ENCODE measurements around the gene USP36.
A peak's percentile ranks its signal among the peaks of the same experiment; 100 is the strongest.
"Not testable (repeated sequence)": the region's sequence is repeated elsewhere in the genome, so short reads cannot be mapped to it uniquely, and the experiment has no call there.

Gene USP36

GRCh38 chr17:78840780-78841611 is at the start of gene USP36:
Gene USP36, minus strand, starts transcription at chr17:78840814. Its CDS starts 4,451 bp downstream, at chr17:78836363.
- peak; percentile 100 for DNase-seq

- DNase-seq = not testable (repeated sequence)
Observed at GRCh38 chr17:78890096-78890495, 49.5 kb upstream of the USP36 start.

- no peak for DNase-seq
Observed at GRCh38 chr17:78889531-78889930, 48.9 kb upstream of the USP36 start.

- DNase-seq = no peak
Observed at GRCh38 chr17:78888941-78889518, 48.4 kb upstream of the USP36 start.

GRCh38 chr17:78886954-78887353 is 46.3 kb upstream of the USP36 start:
- DNase-seq = no peak

GRCh38 chr17:78885956-78886355 is 45.3 kb upstream of the USP36 start:
- DNase-seq = no peak

GRCh38 chr17:78884876-78885667 is 44.5 kb upstream of the USP36 start:
- DNase-seq = no peak

- DNase-seq = no peak
Observed at GRCh38 chr17:78884148-78884825, 43.7 kb upstream of the USP36 start.

GRCh38 chr17:78883533-78884131 is 43.0 kb upstream of the USP36 start:
- no peak for DNase-seq

GRCh38 chr17:78883089-78883532 is 42.5 kb upstream of the USP36 start:
- DNase-seq = no peak

GRCh38 chr17:78882540-78883088 is 42.0 kb upstream of the USP36 start:
- no peak for DNase-seq

- peak; percentile 60 for DNase-seq
Observed at GRCh38 chr17:78879635-78880186, 39.1 kb upstream of the USP36 start.

- DNase-seq = no peak
Observed at GRCh38 chr17:78878871-78879527, 38.4 kb upstream of the USP36 start.

- DNase-seq = no peak
Observed at GRCh38 chr17:78878261-78878660, 37.6 kb upstream of the USP36 start.

- not testable (repeated sequence) for DNase-seq
Observed at GRCh38 chr17:78876954-78877517, 36.4 kb upstream of the USP36 start.

GRCh38 chr17:78876094-78876597 is 35.5 kb upstream of the USP36 start:
- no peak for DNase-seq

- DNase-seq = no peak
Observed at GRCh38 chr17:78875363-78876093, 34.9 kb upstream of the USP36 start.

GRCh38 chr17:78873519-78874340 is 33.1 kb upstream of the USP36 start:
- no peak for DNase-seq

GRCh38 chr17:78872486-78872885 is 31.9 kb upstream of the USP36 start:
- no peak for DNase-seq
